Measurements from ENCODE around the gene TDRD7. TPM values are rescaled to one million over a fixed set of nuclear protein-coding genes. Genes with fewer than 3 reads are reported as not detected.

Gene TDRD7
- total RNA-seq, 4 donors from 2014 or later = 4.2 to 13.0 (median 8.3) TPM

GRCh38 chr9:97364769-97365490 is 47.0 kb upstream of the TDRD7 start:
- WGBS = 64% methylated on average over 8 of the region's 8 CpGs
- Histone ChIP-seq H3K4me1 (no peaks in the 10 kb centered on the region), H3K27me3 (no peaks in the 10 kb centered on the region), H3K4me3 (no peak overlapping the region), H3K27ac (no peak overlapping the region), H3K9me3 (no peaks in the 10 kb centered on the region), H3K36me3 (peaks cover 39% of the 10 kb centered on the region)
- TF ChIP-seq EP300 (IDR thresholded peaks at IDR 0.05) (no peak), POLR2A (IDR thresholded peaks at IDR 0.05) (no peak), CTCF (IDR thresholded peaks at IDR 0.05) (no peak), POLR2AphosphoS5 (IDR thresholded peaks at IDR 0.05) (no peak)
- DNase-seq (ENCODE audit: low spot score in 2 of 2) = no peak

- H3K27me3 ChIP-seq = no peaks in the 10 kb centered on the region
- 93% methylated on average over 4 of the region's 5 CpGs for WGBS
- H3K4me3 ChIP-seq = no peak overlapping the region
- no peaks in the 10 kb centered on the region for H3K4me1 ChIP-seq
- no peak for TF ChIP-seq CTCF (IDR thresholded peaks at IDR 0.05)
- TF ChIP-seq EP300 (IDR thresholded peaks at IDR 0.05) = no peak
- TF ChIP-seq POLR2A (IDR thresholded peaks at IDR 0.05) = no peak
- no peak for TF ChIP-seq POLR2AphosphoS5 (IDR thresholded peaks at IDR 0.05)
- no peak overlapping the region for H3K27ac ChIP-seq
- no peak for DNase-seq (ENCODE audit: low spot score in 2 of 2)
- peaks cover 38% of the 10 kb centered on the region for H3K36me3 ChIP-seq
- no peaks in the 10 kb centered on the region for H3K9me3 ChIP-seq
These were observed 46.3 kb upstream of the TDRD7 start for GRCh38 chr9:97365634-97366033.

- DNase-seq (ENCODE audit: low spot score in 2 of 2) = no peak
- 97% methylated on average over 10 of the region's 10 CpGs for WGBS
- Histone ChIP-seq H3K27ac (no peak overlapping the region), H3K4me3 (no peak overlapping the region), H3K4me1 (no peaks in the 10 kb centered on the region), H3K9me3 (no peaks in the 10 kb centered on the region), H3K36me3 (peaks cover 41% of the 10 kb centered on the region), H3K27me3 (no peaks in the 10 kb centered on the region)
- TF ChIP-seq POLR2A (IDR thresholded peaks at IDR 0.05) (no peak), POLR2AphosphoS5 (IDR thresholded peaks at IDR 0.05) (no peak), CTCF (IDR thresholded peaks at IDR 0.05) (no peak), EP300 (IDR thresholded peaks at IDR 0.05) (no peak)
These were observed 45.4 kb upstream of the TDRD7 start for GRCh38 chr9:97366476-97366875.

- no peaks in the 10 kb centered on the region for H3K9me3 ChIP-seq
- no peak overlapping the region for H3K27ac ChIP-seq
- H3K36me3 ChIP-seq = peaks cover 38% of the 10 kb centered on the region
- DNase-seq (ENCODE audit: low spot score in 2 of 2) = no peak
- no peaks in the 10 kb centered on the region for H3K4me1 ChIP-seq
- no peak overlapping the region for H3K4me3 ChIP-seq
- no peaks in the 10 kb centered on the region for H3K27me3 ChIP-seq
- 74% methylated on average over 2 of the region's 2 CpGs for WGBS
- TF ChIP-seq POLR2AphosphoS5 (IDR thresholded peaks at IDR 0.05) (no peak), CTCF (IDR thresholded peaks at IDR 0.05) (no peak), EP300 (IDR thresholded peaks at IDR 0.05) (no peak), POLR2A (IDR thresholded peaks at IDR 0.05) (no peak)
These were observed 45.0 kb upstream of the TDRD7 start for GRCh38 chr9:97366889-97367288.

- H3K36me3 ChIP-seq = peaks cover 41% of the 10 kb centered on the region
- DNase-seq (ENCODE audit: low spot score in 2 of 2) = no peak
- no peak overlapping the region for H3K4me3 ChIP-seq
- TF ChIP-seq POLR2A (IDR thresholded peaks at IDR 0.05) = no peak
- TF ChIP-seq POLR2AphosphoS5 (IDR thresholded peaks at IDR 0.05) = no peak
- no peak for TF ChIP-seq CTCF (IDR thresholded peaks at IDR 0.05)
- TF ChIP-seq EP300 (IDR thresholded peaks at IDR 0.05) = no peak
- no peaks in the 10 kb centered on the region for H3K9me3 ChIP-seq
- H3K27me3 ChIP-seq = no peaks in the 10 kb centered on the region
- H3K4me1 ChIP-seq = no peaks in the 10 kb centered on the region
- no peak overlapping the region for H3K27ac ChIP-seq
- WGBS = 92% methylated on average over 3 of the region's 3 CpGs
These were observed 44.2 kb upstream of the TDRD7 start for GRCh38 chr9:97367729-97368128.
